ENCODE measurements around the gene C16orf96. TPM values are rescaled to one million over a fixed set of nuclear protein-coding genes. Genes with fewer than 3 reads are reported as not detected.

Gene C16orf96
- total and polyA plus RNA-seq, 2 donors (not counting 3 experiments of a cell fraction or from before 2014, with no cell fraction given) = not detected

DNA sequence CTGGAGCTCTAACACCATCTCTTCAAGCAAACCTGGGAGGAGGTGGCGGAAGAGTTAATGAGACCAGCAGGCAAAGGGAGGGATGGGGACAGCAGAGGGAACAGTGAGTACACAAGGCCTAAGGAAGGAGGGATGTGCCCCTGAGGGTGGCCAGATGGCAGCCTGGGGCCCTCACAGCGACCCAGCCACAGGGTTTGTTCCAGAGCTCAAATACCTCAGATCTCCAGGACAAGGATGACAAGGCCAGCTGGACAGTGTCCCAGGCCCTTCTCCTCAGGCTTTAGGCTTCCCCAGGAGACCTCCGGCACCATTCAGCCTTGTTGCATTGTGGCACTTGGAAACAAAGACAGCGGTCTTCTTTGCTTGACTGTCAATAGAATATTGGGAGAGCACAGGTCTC, 32.5 kb upstream of the C16orf96 start:
- ChIA-PET CTCF (interaction anchor here (1.8 to 2.4 kb wide), 2 partner anchors 25 to 62 kb away, joined by 6 to 9 read pairs; no protein-coding TSS in a partner anchor), POLR2A (no interaction called here)
- Histone ChIP-seq H3K27ac (ENCODE audit: insufficient read depth, low read depth, low read length) (no peak overlapping the region), H3K9ac (replicated peaks; ENCODE audit: extremely low read depth, insufficient read depth, low read length) (no peak overlapping the region), H3K36me3 (ENCODE audit: control insufficient read depth in 2 of 2, extremely low read depth in 1 of 2, insufficient read depth in 2 of 2, low read length in 2 of 2) (peaks cover 0 to 4% of the 10 kb centered on the region in 2 experiments), H3K4me3 (replicated peaks in 1 of 3; ENCODE audit: insufficient read depth in 1 of 3, low read depth in 1 of 3, low read length in 3 of 3) (no peak overlapping the region), H3K9me1 (replicated peaks; ENCODE audit: control insufficient read depth, extremely low read depth, insufficient read depth, low read length) (no peaks in the 10 kb centered on the region), H3K4me1 (ENCODE audit: control insufficient read depth, extremely low read depth, insufficient read depth, low read length) (no peaks in the 10 kb centered on the region), H3K9me3 (replicated peaks; ENCODE audit: control insufficient read depth, insufficient read depth, low read length) (no peaks in the 10 kb centered on the region), H2AFZ (ENCODE audit: low read depth, low read length) (no peak overlapping the region), H4K20me1 (replicated peaks; ENCODE audit: control insufficient read depth, extremely low read depth, insufficient read depth, low read length) (no peaks in the 10 kb centered on the region), H3K79me2 (ENCODE audit: control insufficient read depth, insufficient read depth, low read length) (no peaks in the 10 kb centered on the region), H3K27me3 (ENCODE audit: control insufficient read depth in 2 of 2, insufficient read depth in 2 of 2, low read length in 2 of 2) (no peaks in the 10 kb centered on the region), H3K4me2 (ENCODE audit: insufficient read depth, low read length) (no peak overlapping the region)
- dilution Hi-C loops (cut with MboI; ENCODE audit: extremely low pct_ligation_motif_present, low sequenced_read_pairs) (no loop called here), intact Hi-C loops (cut with micrococcal nuclease) (loop anchor here (2.0 kb wide), 1 partner anchor 13 kb away; no protein-coding TSS in a partner anchor)
- no peak for DNase-seq (ENCODE audit: low read depth, low spot score)
- no peak for TF ChIP-seq POLR2AphosphoS5 (IDR thresholded peaks at IDR 0.05; ENCODE audit: insufficient read depth, low read depth, low read length)
- TF ChIP-seq, protein P1, sequence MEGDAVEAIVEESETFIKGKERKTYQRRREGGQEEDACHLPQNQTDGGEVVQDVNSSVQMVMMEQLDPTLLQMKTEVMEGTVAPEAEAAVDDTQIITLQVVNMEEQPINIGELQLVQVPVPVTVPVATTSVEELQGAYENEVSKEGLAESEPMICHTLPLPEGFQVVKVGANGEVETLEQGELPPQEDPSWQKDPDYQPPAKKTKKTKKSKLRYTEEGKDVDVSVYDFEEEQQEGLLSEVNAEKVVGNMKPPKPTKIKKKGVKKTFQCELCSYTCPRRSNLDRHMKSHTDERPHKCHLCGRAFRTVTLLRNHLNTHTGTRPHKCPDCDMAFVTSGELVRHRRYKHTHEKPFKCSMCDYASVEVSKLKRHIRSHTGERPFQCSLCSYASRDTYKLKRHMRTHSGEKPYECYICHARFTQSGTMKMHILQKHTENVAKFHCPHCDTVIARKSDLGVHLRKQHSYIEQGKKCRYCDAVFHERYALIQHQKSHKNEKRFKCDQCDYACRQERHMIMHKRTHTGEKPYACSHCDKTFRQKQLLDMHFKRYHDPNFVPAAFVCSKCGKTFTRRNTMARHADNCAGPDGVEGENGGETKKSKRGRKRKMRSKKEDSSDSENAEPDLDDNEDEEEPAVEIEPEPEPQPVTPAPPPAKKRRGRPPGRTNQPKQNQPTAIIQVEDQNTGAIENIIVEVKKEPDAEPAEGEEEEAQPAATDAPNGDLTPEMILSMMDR (IDR thresholded peaks at IDR 0.05; ENCODE audit: extremely low read depth in 1 of 2, insufficient read depth in 1 of 2, low read depth in 1 of 2, low read length in 2 of 2) = no peak
- TF ChIP-seq, protein P2, sequence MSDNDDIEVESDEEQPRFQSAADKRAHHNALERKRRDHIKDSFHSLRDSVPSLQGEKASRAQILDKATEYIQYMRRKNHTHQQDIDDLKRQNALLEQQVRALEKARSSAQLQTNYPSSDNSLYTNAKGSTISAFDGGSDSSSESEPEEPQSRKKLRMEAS (IDR thresholded peaks at IDR 0.05; ENCODE audit: insufficient read depth, insufficient read length) = no peak
- no peak for TF ChIP-seq POLR2A (IDR thresholded peaks at IDR 0.05; ENCODE audit: low read depth, low read length)
- TF ChIP-seq EZH2 (IDR thresholded peaks at IDR 0.05; ENCODE audit: borderline replicate concordance, low read depth, low read length, severe bottlenecking) = no peak
- no peak for TF ChIP-seq GATA2 (IDR thresholded peaks at IDR 0.05; ENCODE audit: insufficient read depth, insufficient read length, low read depth, low read length)
- TF ChIP-seq FOS (IDR thresholded peaks at IDR 0.05; ENCODE audit: borderline replicate concordance, insufficient read depth, low read length) = no peak
- no peak for FAIRE-seq
- BruUV-seq (replicated peaks) = no TSS peak

All from endothelial cell of umbilical vein (primary cell).